DOHH2 (cell line): ENCODE results near the gene MED16.

ENCODE experiments used
- EZH2phosphoT487 ChIP-seq: fragments of 200-600 bp; sonication (generic); IDR thresholded peaks from 2 replicates; pipeline ENCODE4 v1.6.1; 2017; ENCODE audit warnings: borderline replicate concordance, mild to moderate bottlenecking, antibody characterized with exemption, low read length, moderate library complexity, mixed read lengths
- TF ChIP-seq, protein P1 (sequence below): fragments of 200-600 bp; sonication (generic); IDR thresholded peaks from one replicate; pipeline ENCODE4 v1.5.1; 2014; ENCODE audit warnings: antibody characterized with exemption, mild to moderate bottlenecking, low read depth, low read length; ENCODE audit not compliant: poor library complexity, severe bottlenecking

- TF ChIP-seq, protein P1, sequence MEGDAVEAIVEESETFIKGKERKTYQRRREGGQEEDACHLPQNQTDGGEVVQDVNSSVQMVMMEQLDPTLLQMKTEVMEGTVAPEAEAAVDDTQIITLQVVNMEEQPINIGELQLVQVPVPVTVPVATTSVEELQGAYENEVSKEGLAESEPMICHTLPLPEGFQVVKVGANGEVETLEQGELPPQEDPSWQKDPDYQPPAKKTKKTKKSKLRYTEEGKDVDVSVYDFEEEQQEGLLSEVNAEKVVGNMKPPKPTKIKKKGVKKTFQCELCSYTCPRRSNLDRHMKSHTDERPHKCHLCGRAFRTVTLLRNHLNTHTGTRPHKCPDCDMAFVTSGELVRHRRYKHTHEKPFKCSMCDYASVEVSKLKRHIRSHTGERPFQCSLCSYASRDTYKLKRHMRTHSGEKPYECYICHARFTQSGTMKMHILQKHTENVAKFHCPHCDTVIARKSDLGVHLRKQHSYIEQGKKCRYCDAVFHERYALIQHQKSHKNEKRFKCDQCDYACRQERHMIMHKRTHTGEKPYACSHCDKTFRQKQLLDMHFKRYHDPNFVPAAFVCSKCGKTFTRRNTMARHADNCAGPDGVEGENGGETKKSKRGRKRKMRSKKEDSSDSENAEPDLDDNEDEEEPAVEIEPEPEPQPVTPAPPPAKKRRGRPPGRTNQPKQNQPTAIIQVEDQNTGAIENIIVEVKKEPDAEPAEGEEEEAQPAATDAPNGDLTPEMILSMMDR, result no peak
- TF ChIP-seq EZH2phosphoT487, result no peak
Measured at GRCh38 chr19:924553-925086, 31.6 kb upstream of the MED16 start.
